ENCODE measurements around the gene GGT7.

GGT7 gene

GRCh38 chr20:34849778-34850177 is 22.9 kb downstream of the GGT7 start:
- TF ChIP-seq, protein P1, sequence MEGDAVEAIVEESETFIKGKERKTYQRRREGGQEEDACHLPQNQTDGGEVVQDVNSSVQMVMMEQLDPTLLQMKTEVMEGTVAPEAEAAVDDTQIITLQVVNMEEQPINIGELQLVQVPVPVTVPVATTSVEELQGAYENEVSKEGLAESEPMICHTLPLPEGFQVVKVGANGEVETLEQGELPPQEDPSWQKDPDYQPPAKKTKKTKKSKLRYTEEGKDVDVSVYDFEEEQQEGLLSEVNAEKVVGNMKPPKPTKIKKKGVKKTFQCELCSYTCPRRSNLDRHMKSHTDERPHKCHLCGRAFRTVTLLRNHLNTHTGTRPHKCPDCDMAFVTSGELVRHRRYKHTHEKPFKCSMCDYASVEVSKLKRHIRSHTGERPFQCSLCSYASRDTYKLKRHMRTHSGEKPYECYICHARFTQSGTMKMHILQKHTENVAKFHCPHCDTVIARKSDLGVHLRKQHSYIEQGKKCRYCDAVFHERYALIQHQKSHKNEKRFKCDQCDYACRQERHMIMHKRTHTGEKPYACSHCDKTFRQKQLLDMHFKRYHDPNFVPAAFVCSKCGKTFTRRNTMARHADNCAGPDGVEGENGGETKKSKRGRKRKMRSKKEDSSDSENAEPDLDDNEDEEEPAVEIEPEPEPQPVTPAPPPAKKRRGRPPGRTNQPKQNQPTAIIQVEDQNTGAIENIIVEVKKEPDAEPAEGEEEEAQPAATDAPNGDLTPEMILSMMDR (IDR thresholded peaks at IDR 0.05; ENCODE audit: low read depth, low read length, missing control alignments), result no peak
- DNase-seq, result no peak
- Histone ChIP-seq H3K27ac (no peak overlapping the region), H3K4me3 (ENCODE audit: low read depth, low read length) (no peak overlapping the region), H3K27me3 (replicated peaks) (no peaks in the 10 kb centered on the region), H3K36me3 (replicated peaks) (peaks cover 3% of the 10 kb centered on the region)
- in situ Hi-C loops (cut with HindIII; ENCODE audit: low pct_ligation_motif_present, low sequenced_read_pairs), result no loop called here

- in situ Hi-C loops (cut with HindIII; ENCODE audit: low pct_ligation_motif_present, low sequenced_read_pairs), result no loop called here
- no peak for DNase-seq
- Histone ChIP-seq H3K27ac (no peak overlapping the region), H3K27me3 (replicated peaks) (no peaks in the 10 kb centered on the region), H3K36me3 (replicated peaks) (peaks cover 3% of the 10 kb centered on the region), H3K4me3 (ENCODE audit: low read depth, low read length) (no peak overlapping the region)
- TF ChIP-seq, protein P1 (IDR thresholded peaks at IDR 0.05; ENCODE audit: low read depth, low read length, missing control alignments), result no peak
Observed at GRCh38 chr20:34848597-34848996, 24.1 kb downstream of the GGT7 start.

- no peak for DNase-seq
- TF ChIP-seq, protein P1 (IDR thresholded peaks at IDR 0.05; ENCODE audit: low read depth, low read length, missing control alignments), result no peak
- no peaks in the 10 kb centered on the region for H3K27me3 ChIP-seq (replicated peaks)
- in situ Hi-C loops (cut with HindIII; ENCODE audit: low pct_ligation_motif_present, low sequenced_read_pairs), result no loop called here
- no peaks in the 10 kb centered on the region for H3K36me3 ChIP-seq (replicated peaks)
- no peak overlapping the region for H3K27ac ChIP-seq
- no peak overlapping the region for H3K4me3 ChIP-seq (ENCODE audit: low read depth, low read length)
Observed at GRCh38 chr20:34843421-34843820, 29.2 kb downstream of the GGT7 start.

GRCh38 chr20:34842143-34842542 is 30.5 kb downstream of the GGT7 start:
- no peak for DNase-seq
- Histone ChIP-seq H3K27ac (no peak overlapping the region), H3K36me3 (replicated peaks) (no peaks in the 10 kb centered on the region), H3K27me3 (replicated peaks) (no peaks in the 10 kb centered on the region), H3K4me3 (ENCODE audit: low read depth, low read length) (no peak overlapping the region)
- TF ChIP-seq, protein P1 (IDR thresholded peaks at IDR 0.05; ENCODE audit: low read depth, low read length, missing control alignments), result no peak
- in situ Hi-C loops (cut with HindIII; ENCODE audit: low pct_ligation_motif_present, low sequenced_read_pairs), result no loop called here

GRCh38 chr20:34834459-34834893 is 38.2 kb downstream of the GGT7 start:
- H3K4me3 ChIP-seq (ENCODE audit: low read depth, low read length), result no peak overlapping the region
- H3K36me3 ChIP-seq (replicated peaks), result no peaks in the 10 kb centered on the region
- DNase-seq, result no peak
- H3K27ac ChIP-seq, result no peak overlapping the region
- H3K27me3 ChIP-seq (replicated peaks), result peaks cover 6% of the 10 kb centered on the region
- in situ Hi-C loops (cut with HindIII; ENCODE audit: low pct_ligation_motif_present, low sequenced_read_pairs), result no loop called here
- TF ChIP-seq, protein P1 (IDR thresholded peaks at IDR 0.05; ENCODE audit: low read depth, low read length, missing control alignments), result peak; percentile 19

DNA sequence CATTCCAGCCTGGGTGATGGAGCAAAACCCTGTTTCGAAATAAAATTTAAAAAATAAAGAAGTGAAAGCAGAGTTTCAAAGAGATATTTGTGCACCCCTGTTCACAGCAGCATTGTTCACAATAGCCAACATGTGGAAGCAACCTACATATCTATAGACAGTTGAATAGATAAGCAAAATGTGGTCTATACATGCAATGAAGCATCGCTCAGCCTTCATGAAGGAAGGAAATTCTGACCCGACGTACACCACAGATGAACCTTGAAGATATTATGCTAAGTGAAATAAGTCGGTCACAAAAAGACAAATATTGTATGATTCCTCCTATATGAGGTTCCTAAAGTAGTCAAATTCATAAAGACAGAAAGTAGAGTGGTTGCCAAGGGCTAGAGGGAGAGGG is 40.7 kb downstream of the GGT7 start:
- DNase-seq, result no peak
- in situ Hi-C loops (cut with HindIII; ENCODE audit: low pct_ligation_motif_present, low sequenced_read_pairs), result no loop called here
- TF ChIP-seq, protein P1 (IDR thresholded peaks at IDR 0.05; ENCODE audit: low read depth, low read length, missing control alignments), result no peak
- Histone ChIP-seq H3K27ac (no peak overlapping the region), H3K4me3 (ENCODE audit: low read depth, low read length) (no peak overlapping the region), H3K36me3 (replicated peaks) (no peaks in the 10 kb centered on the region), H3K27me3 (replicated peaks) (peaks cover 6% of the 10 kb centered on the region)
